WI38 (cell line): Measurements from ENCODE around the gene BTF3L4.
A peak's percentile ranks its signal among the peaks of the same experiment; 100 is the strongest.
"Not testable (repeated sequence)": the region's sequence is repeated elsewhere in the genome, so short reads cannot be mapped to it uniquely, and the experiment has no call there.

Experiments
- H3K4me3 ChIP-seq: 2 replicates; pipeline ENCODE4 v1.5.1; 2011; ENCODE audit warnings: low read depth, mild to moderate bottlenecking, control low read depth, low read length
- TF ChIP-seq, protein P1 (sequence below): IDR thresholded peaks from 2 replicates; pipeline ENCODE4 v1.5.1; 2012; ENCODE audit warnings: low read depth, mild to moderate bottlenecking, control low read depth, low read length

BTF3L4 gene

DNA sequence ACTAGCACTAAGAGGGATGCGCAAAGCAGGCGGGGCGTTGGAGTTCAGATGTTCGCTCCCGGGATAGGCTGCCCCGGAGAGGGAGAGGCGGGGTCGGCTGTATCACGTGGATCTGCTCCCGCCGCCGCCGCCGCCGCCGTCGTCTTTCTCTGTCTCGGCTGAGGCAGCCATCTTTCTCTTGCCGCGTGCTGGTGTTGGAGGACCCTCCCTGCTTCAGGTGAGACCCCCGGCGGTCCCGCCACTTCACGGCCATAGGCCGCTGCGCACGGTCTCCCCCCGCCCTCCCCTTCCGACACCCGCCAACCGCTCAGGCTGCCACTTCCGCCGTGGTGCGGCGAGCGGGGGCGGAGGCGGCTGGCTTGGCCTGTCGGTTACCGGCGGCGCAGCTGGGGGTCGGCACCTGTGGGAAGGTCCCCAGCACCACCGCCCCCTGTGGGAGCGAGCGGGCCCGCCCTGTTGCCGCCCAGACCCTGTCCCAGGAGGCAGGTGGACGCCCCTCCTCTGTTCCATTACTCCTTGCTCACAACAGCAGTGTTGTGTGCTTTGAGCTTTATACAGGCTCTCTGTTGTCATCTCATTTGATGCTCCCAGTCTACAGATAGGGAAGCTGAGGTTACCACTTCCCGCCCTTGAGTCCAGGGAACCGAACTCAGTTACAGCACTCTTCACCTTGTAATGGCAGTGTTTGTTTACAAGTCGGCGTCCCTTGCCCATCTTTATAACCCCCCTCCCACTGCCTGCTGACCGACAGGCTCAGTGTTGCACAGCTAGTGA is at the start of gene BTF3L4:
Gene BTF3L4 (plus strand): TSS at position 133 of the 774 bp plus-strand sequence. CDS start 3,553 bp downstream, outside the sequence.
- H3K4me3 ChIP-seq = peak within 1 kb of the TSS; percentile 79
- TF ChIP-seq, protein P1, sequence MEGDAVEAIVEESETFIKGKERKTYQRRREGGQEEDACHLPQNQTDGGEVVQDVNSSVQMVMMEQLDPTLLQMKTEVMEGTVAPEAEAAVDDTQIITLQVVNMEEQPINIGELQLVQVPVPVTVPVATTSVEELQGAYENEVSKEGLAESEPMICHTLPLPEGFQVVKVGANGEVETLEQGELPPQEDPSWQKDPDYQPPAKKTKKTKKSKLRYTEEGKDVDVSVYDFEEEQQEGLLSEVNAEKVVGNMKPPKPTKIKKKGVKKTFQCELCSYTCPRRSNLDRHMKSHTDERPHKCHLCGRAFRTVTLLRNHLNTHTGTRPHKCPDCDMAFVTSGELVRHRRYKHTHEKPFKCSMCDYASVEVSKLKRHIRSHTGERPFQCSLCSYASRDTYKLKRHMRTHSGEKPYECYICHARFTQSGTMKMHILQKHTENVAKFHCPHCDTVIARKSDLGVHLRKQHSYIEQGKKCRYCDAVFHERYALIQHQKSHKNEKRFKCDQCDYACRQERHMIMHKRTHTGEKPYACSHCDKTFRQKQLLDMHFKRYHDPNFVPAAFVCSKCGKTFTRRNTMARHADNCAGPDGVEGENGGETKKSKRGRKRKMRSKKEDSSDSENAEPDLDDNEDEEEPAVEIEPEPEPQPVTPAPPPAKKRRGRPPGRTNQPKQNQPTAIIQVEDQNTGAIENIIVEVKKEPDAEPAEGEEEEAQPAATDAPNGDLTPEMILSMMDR = no peak

DNA sequence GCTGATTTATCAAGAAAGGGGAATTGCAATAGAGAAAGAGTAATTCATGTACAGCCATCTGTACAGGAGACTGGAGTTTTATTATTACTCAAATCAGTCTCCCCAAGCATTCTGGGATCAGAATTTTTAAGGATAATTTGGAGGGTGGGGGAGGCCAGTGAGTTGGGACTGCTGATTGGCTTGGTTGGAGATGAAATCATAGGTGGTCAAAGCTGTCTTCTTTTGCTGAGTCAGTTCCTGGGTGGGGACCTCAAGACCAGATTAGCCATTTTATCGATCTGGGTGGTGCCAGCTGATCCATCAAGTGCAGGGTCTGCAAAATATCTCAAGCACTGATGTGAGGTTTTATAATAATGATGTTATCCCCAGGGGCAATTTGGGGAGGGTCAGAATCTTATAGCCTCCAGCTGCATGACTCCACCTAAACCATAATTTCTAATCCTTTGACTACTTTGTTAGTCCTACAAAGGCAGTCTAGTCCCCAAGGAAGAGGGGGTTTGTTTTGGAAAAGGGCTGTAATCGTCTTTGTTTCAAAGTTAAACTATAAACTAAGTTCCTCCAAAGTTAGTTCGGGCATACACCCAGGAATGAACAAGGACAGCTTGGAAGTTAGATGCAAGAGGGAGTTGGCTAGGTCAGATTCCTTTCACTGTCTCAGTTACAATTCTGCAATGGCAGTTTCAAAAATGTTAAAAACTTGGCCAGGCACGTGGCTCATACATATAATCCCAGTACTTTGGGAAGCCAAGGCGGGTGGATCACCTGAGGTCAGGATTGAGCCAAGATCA is 48.7 kb upstream of the BTF3L4 start:
- H3K4me3 ChIP-seq = no peak overlapping the region
- TF ChIP-seq, protein P1 = no peak

DNA sequence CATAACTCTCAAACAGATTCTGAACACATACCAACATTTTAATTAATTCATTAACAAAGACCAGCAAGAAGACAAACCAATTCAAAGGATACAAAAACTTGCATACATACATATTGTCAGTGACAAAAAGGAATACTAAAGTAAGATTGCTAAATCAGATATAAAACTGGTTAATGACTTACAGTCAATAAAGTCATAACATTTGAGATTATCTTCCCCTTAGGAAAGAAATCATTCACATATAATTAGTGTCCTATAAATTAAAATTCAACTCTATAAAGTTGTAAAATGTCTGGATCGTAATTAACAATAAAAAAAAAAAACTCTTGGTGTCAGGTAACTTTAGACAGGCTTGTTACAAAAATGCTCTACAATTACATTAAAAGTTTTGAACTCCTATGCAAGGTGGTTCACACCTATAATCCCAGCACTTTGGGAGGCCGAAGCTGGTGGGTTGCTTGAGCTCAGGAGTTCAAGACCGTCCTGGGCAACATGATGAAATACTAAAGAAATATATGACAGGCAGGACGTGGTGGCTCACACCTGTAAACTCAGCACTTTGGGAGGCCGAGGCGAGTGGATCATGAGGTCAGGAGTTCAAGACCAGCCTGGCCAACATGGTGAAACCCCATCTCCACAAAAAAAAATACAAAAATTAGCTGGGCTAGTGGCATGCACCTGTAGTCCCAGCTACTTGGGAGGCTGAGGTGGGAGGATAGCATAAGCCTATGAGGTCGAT is 47.9 kb upstream of the BTF3L4 start:
- H3K4me3 ChIP-seq = no peak overlapping the region
- TF ChIP-seq, protein P1 = no peak

DNA sequence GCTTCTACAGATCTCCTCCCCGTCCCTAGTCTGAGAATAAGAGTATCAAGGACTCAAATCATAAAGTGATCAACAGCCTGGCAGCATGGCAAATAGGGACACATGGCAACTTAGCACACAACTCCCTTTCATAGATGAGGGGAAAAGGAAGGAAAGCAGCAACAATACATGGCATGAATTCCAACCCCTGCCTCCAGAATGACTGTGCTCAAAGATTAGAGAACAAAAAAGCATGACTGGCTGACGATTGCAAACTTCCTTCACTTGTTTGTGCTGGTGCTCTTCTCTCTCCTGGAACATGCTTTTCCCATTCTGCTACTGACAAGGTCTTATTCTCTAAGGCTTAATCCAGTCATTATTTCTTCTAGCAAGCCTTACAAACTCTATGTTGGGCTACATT is 34.0 kb upstream of the BTF3L4 start:
- TF ChIP-seq, protein P1 = no peak
- H3K4me3 ChIP-seq = no peak overlapping the region

DNA sequence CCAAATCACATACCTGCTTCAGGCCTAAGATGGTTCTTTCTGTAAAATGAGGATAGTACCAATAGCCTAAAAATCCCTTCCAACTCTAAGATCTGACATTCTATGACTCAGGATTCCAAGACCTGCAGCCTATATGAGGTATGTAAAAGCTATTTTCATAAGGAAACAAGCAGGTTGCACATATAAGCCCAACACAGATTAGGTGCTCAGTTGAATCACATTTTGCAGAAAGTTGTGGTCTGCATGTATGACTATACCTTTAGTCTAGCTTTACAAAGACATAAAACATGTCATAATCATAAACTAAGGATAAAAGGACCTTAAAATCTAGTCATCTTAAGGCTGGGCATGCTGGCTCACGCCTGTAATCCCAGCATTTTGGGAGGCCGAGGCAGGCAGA is 29.8 kb upstream of the BTF3L4 start:
- TF ChIP-seq, protein P1 = no peak
- H3K4me3 ChIP-seq = no peak overlapping the region

DNA sequence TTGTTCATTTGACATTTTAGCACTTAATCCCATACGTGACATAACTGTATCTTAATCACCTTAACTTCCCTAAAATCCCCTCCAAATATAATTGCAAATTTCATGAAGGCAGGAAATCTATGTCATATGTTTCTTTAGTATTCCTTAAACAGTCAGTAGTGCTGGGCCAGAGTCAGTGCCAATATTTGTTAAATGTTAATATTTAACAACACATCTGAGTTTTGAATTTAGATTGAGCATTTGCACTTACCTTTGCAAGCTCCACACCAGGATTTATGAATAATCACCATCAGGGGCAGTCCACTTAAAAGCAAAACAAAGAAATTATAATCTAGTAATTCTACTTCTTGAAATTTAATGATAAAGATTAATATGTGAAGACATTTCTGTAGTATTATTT is 27.8 kb upstream of the BTF3L4 start:
- TF ChIP-seq, protein P1 = no peak

DNA sequence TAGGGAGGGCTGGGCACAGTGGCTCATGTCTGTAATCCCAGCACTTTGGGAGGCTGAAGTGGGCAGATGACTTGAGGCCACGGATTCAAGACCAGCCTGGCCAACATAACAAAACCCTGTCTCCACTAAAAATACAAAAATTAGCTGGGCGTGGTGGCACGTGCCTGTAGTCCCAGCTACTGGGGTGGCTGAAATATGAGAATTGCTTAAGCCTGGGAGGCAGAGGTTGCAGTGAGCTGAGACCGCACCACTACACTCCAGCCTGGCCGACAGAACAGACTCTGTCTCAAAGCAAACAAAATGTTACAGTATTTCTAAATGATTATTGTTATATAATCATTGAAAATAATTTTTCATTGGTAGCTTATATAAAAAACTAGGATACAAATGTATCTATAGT is 27.3 kb upstream of the BTF3L4 start:
- not testable (repeated sequence) for H3K4me3 ChIP-seq

More for the DNA sequence above, 27.8 kb upstream of the BTF3L4 start:
- no peak overlapping the region for H3K4me3 ChIP-seq
